HepG2 (cell line): ENCODE results near the gene PDLIM5. TPM values are rescaled to one million over a fixed set of nuclear protein-coding genes. Genes with fewer than 3 reads are reported as not detected.

ENCODE experiments used
- ARNT2 ChIP-seq: sonication (generic); formaldehyde crosslinking; IDR thresholded peaks from 2 replicates; pipeline ENCODE4 v1.8.0; 2022; ENCODE audit warnings: mild to moderate bottlenecking, low read depth, missing genetic modification reagents, moderate library complexity
- ARNTL ChIP-seq: sonication (generic); formaldehyde crosslinking; IDR thresholded peaks from 2 replicates; pipeline ENCODE4 v1.4.0; 2020; ENCODE audit warnings: mild to moderate bottlenecking, missing genetic modification reagents
- ATF2 ChIP-seq: sonication (generic); formaldehyde crosslinking; IDR thresholded peaks from 2 replicates; pipeline ENCODE4 v1.4.0; 2020; ENCODE audit warnings: missing genetic modification reagents
- ATRX ChIP-seq: sonication (generic); formaldehyde crosslinking; IDR thresholded peaks from 2 replicates; pipeline ENCODE4 v1.4.0; 2020; ENCODE audit warnings: missing genetic modification reagents, borderline replicate concordance
- BCLAF1 ChIP-seq: fragments of 450-650 bp; IDR thresholded peaks from 2 replicates; pipeline ENCODE4 v1.6.1; 2017; ENCODE audit warnings: mild to moderate bottlenecking
- CBX2 ChIP-seq, 2 experiments: fragments of 200-600 bp in 1 of 2; sonication (generic); formaldehyde crosslinking in 1 of 2; IDR thresholded peaks; 2 replicates each; pipeline versions ENCODE4 v1.7.0 to v1.8.1; 2018 to 2022; ENCODE audit warnings: low read depth in 2 of 2, low read length in 1 of 2, mild to moderate bottlenecking in 1 of 2, missing genetic modification reagents in 1 of 2
- FOXA3 ChIP-seq: IDR thresholded peaks from 2 replicates; pipeline ENCODE4 v1.6.1; 2016; ENCODE audit warnings: missing genetic modification reagents, missing compliant biosample characterization
- GABPB1 ChIP-seq: IDR thresholded peaks from 2 replicates; pipeline ENCODE4 v1.6.1; 2016; ENCODE audit warnings: mild to moderate bottlenecking, missing genetic modification reagents, moderate library complexity, missing compliant biosample characterization
- KAT7 ChIP-seq: IDR thresholded peaks from 2 replicates; pipeline ENCODE4 v1.6.1; 2018; ENCODE audit warnings: borderline replicate concordance, missing compliant biosample characterization
- KLF15 ChIP-seq: sonication (generic); formaldehyde crosslinking; IDR thresholded peaks from 2 replicates; pipeline ENCODE4 v1.8.1; 2023; ENCODE audit warnings: borderline replicate concordance, mild to moderate bottlenecking, inconsistent platforms, missing genetic modification reagents, mixed read lengths
- LCORL ChIP-seq, 2 experiments: fragments of 450-650 bp in 1 of 2; sonication (generic) in 1 of 2; formaldehyde crosslinking in 1 of 2; IDR thresholded peaks; 2 replicates each; pipeline versions ENCODE4 v1.5.0 to v1.6.1; 2017 to 2020; ENCODE audit warnings: antibody characterized with exemption in 1 of 2, missing genetic modification reagents in 1 of 2
- MED13 ChIP-seq: sonication (generic); formaldehyde crosslinking; IDR thresholded peaks from 2 replicates; pipeline ENCODE4 v1.5.0; 2020; ENCODE audit warnings: missing genetic modification reagents
- MYPOP ChIP-seq: sonication (generic); formaldehyde crosslinking; IDR thresholded peaks from 2 replicates; pipeline ENCODE4 v1.8.1; 2023; ENCODE audit warnings: mild to moderate bottlenecking, moderate library complexity, missing genetic modification reagents
- SOX6 ChIP-seq, 2 experiments: fragments of 450-650 bp in 1 of 2; sonication (generic) in 1 of 2; formaldehyde crosslinking in 1 of 2; IDR thresholded peaks; 2 replicates each; pipeline versions ENCODE4 v1.4.0 to v1.6.1; 2017 to 2020; ENCODE audit warnings: antibody characterized with exemption in 1 of 2, mild to moderate bottlenecking in 1 of 2, missing genetic modification reagents in 1 of 2
- SP140L ChIP-seq: sonication (generic); formaldehyde crosslinking; IDR thresholded peaks from 2 replicates; pipeline ENCODE4 v1.4.0; 2020; ENCODE audit warnings: missing genetic modification reagents, borderline replicate concordance
- SPEN ChIP-seq: sonication (generic); formaldehyde crosslinking; IDR thresholded peaks from 2 replicates; pipeline ENCODE4 v1.5.1; 2020; ENCODE audit warnings: low read depth, mild to moderate bottlenecking, missing genetic modification reagents
- SRF ChIP-seq: IDR thresholded peaks from 2 replicates; pipeline ENCODE4 v1.6.1; 2011; ENCODE audit warnings: mild to moderate bottlenecking, low read depth, low read length, moderate library complexity
- XBP1 ChIP-seq: sonication (generic); formaldehyde crosslinking; IDR thresholded peaks from 2 replicates; pipeline ENCODE4 v1.5.0; 2020; ENCODE audit warnings: missing genetic modification reagents
- ZNF138 ChIP-seq: sonication (generic); formaldehyde crosslinking; IDR thresholded peaks from 2 replicates; pipeline ENCODE4 v1.5.0; 2020; ENCODE audit warnings: mild to moderate bottlenecking, low read depth, missing genetic modification reagents
- ZNF280B ChIP-seq: sonication (generic); formaldehyde crosslinking; IDR thresholded peaks from 2 replicates; pipeline ENCODE4 v1.5.0; 2020; ENCODE audit warnings: missing genetic modification reagents, mild to moderate bottlenecking, borderline replicate concordance
- ZNF550 ChIP-seq: sonication (generic); formaldehyde crosslinking; IDR thresholded peaks from 2 replicates; pipeline ENCODE4 v1.4.0; 2020; ENCODE audit warnings: mild to moderate bottlenecking, missing genetic modification reagents, borderline replicate concordance
- ZNF577 ChIP-seq: sonication (generic); formaldehyde crosslinking; IDR thresholded peaks from 2 replicates; pipeline ENCODE4 v1.4.0; 2020; ENCODE audit warnings: mild to moderate bottlenecking, low read depth, missing genetic modification reagents, borderline replicate concordance
- ZZZ3 ChIP-seq: sonication (generic); formaldehyde crosslinking; IDR thresholded peaks from 2 replicates; pipeline ENCODE4 v1.4.0; 2020; ENCODE audit warnings: missing genetic modification reagents, mild to moderate bottlenecking, borderline replicate concordance
- polyA plus RNA-seq, 8 experiments: library from polyadenylated mRNA; depleted of rRNA in 3 of 8; stranded (reverse) in 7 of 8; unstranded in 1 of 8; fragments of >200 nt; fragmentation: Illumina TruSeq in 4 of 8; extraction: Trizol in 4 of 8; gene quantifications; 2 replicates each; pipeline versions ENCODE4 v1.2.1 to v1.2.3, GENCODE V29; 2011 to 2016; ENCODE audit warnings: low read depth in 4 of 8, missing spikeins in 1 of 8, mixed read lengths in 1 of 8; ENCODE audit not compliant: insufficient read depth in 1 of 8
- total RNA-seq, 5 experiments: library from RNA; depleted of rRNA; stranded (reverse); fragments of >200 nt; fragmentation: Illumina TruSeq; extraction: Trizol; gene quantifications; 2 replicates each; pipeline ENCODE4 v1.2.3, GENCODE V29; 2016; ENCODE audit warnings: low read depth in 1 of 5

The PDLIM5 gene
- total and polyA plus RNA-seq, 2 of the 13 experiments (the other 11 are each of a cell fraction or from before 2014, with no cell fraction given): 52.8 to 119 TPM

GRCh38 chr4:94410678-94411206, 41.0 kb upstream of the PDLIM5 start (continued):
- TF ChIP-seq KAT7 (CRISPR knock-in tag): no peak
- TF ChIP-seq MED13 (CRISPR knock-in tag): no peak
- no peak for TF ChIP-seq SOX6 (IDR thresholded peaks at IDR 0.05)
- peak; percentile 44; the same call in 1 of the 2 replicates for TF ChIP-seq SOX6 (CRISPR knock-in tag; IDR thresholded peaks at IDR 0.05)
- TF ChIP-seq LCORL (IDR thresholded peaks at IDR 0.05): no peak
- TF ChIP-seq LCORL (CRISPR knock-in tag; IDR thresholded peaks at IDR 0.05): no peak
- no peak for TF ChIP-seq ARNTL (CRISPR knock-in tag)
- peak; percentile 49; the same call in 1 of the 2 replicates for TF ChIP-seq ATF2 (CRISPR knock-in tag)
- no peak for TF ChIP-seq ZNF138
- TF ChIP-seq SRF: peak; percentile 88
- TF ChIP-seq ARNT2: no peak
- no peak for TF ChIP-seq ZNF550 (CRISPR knock-in tag)
- no peak for TF ChIP-seq KLF15 (CRISPR knock-in tag)
- TF ChIP-seq SP140L (CRISPR knock-in tag): no peak
- no peak for TF ChIP-seq CBX2 (IDR thresholded peaks at IDR 0.05; ENCODE audit: low read depth, low read length)
- no peak for TF ChIP-seq CBX2 (CRISPR knock-in tag; IDR thresholded peaks at IDR 0.05; ENCODE audit: low read depth)
- TF ChIP-seq ZNF280B (CRISPR knock-in tag): no peak
- TF ChIP-seq BCLAF1: no peak
- TF ChIP-seq FOXA3 (CRISPR knock-in tag): peak; percentile 39; the same call in 1 of the 2 replicates
- no peak for TF ChIP-seq SPEN (CRISPR knock-in tag)
- no peak for TF ChIP-seq MYPOP (CRISPR knock-in tag)
- TF ChIP-seq XBP1: no peak
- no peak for TF ChIP-seq ATRX (CRISPR knock-in tag)
- no peak for TF ChIP-seq ZZZ3 (CRISPR knock-in tag)
- no peak for TF ChIP-seq ZNF577 (CRISPR knock-in tag)
- TF ChIP-seq GABPB1 (CRISPR knock-in tag): no peak
